ENCODE data around the gene LOXL4. TPM values are rescaled to one million over a fixed set of nuclear protein-coding genes. Genes with fewer than 3 reads are reported as not detected.

Gene LOXL4
- total RNA-seq, 3 donors from 2014 or later (not counting 1 experiment from before 2014, with no cell fraction given) = 0.23 TPM; not detected in 2

GRCh38 chr10:98314532-98315284 is 46.7 kb upstream of the LOXL4 start:
- Histone ChIP-seq H3K4me3 (ENCODE audit: low read length) (no peak overlapping the region), H3K4me1 (ENCODE audit: control insufficient read depth, insufficient read depth, low read length) (peaks cover 9% of the 10 kb centered on the region)
- WGBS (ENCODE audit: insufficient coverage) = 76% methylated on average over 8 of the region's 8 CpGs

GRCh38 chr10:98313598-98313997 is 45.6 kb upstream of the LOXL4 start:
- intact Hi-C loops (cut with micrococcal nuclease) = no loop called here
- DNase-seq (no peak), ATAC-seq (no peak)
- Mint-ChIP-seq H3K27ac (no peak overlapping the region), H3K27me3 (ENCODE audit: low read depth in 2 of 2) (peaks cover 9 to 16% of the 10 kb centered on the region in 2 donors), H3K36me3 (no peaks in the 10 kb centered on the region), H3K9me3 (no peaks in the 10 kb centered on the region), H3K4me1 (peaks cover 3 to 5% of the 10 kb centered on the region in 2 donors), H3K4me3 (no peak overlapping the region)
- Histone ChIP-seq H3K9me3 (ENCODE audit: control insufficient read depth, insufficient read depth, low read length) (no peaks in the 10 kb centered on the region), H3K27ac (ENCODE audit: low read length) (no peak overlapping the region), H3K4me1 (ENCODE audit: control insufficient read depth, insufficient read depth, low read length) (peaks cover 16% of the 10 kb centered on the region), H3K27me3 (ENCODE audit: control insufficient read depth, insufficient read depth, low read length) (no peaks in the 10 kb centered on the region), H3K4me3 (ENCODE audit: low read length) (no peak overlapping the region), H3K36me3 (ENCODE audit: control insufficient read depth, insufficient read depth, low read length) (no peaks in the 10 kb centered on the region)
- TF ChIP-seq, protein P1, sequence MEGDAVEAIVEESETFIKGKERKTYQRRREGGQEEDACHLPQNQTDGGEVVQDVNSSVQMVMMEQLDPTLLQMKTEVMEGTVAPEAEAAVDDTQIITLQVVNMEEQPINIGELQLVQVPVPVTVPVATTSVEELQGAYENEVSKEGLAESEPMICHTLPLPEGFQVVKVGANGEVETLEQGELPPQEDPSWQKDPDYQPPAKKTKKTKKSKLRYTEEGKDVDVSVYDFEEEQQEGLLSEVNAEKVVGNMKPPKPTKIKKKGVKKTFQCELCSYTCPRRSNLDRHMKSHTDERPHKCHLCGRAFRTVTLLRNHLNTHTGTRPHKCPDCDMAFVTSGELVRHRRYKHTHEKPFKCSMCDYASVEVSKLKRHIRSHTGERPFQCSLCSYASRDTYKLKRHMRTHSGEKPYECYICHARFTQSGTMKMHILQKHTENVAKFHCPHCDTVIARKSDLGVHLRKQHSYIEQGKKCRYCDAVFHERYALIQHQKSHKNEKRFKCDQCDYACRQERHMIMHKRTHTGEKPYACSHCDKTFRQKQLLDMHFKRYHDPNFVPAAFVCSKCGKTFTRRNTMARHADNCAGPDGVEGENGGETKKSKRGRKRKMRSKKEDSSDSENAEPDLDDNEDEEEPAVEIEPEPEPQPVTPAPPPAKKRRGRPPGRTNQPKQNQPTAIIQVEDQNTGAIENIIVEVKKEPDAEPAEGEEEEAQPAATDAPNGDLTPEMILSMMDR (IDR thresholded peaks at IDR 0.05) = no peak
- 81% methylated on average over 3 of the region's 3 CpGs for WGBS (ENCODE audit: insufficient coverage)

More at GRCh38 chr10:98314532-98315284, 46.7 kb upstream of the LOXL4 start:
- TF ChIP-seq, protein P1 (IDR thresholded peaks at IDR 0.05) = no peak
- Mint-ChIP-seq H3K4me3 (no peak overlapping the region), H3K27ac (no peak overlapping the region), H3K27me3 (ENCODE audit: low read depth in 2 of 2) (peaks cover 2 to 5% of the 10 kb centered on the region in 2 donors), H3K36me3 (no peaks in the 10 kb centered on the region), H3K9me3 (no peaks in the 10 kb centered on the region), H3K4me1 (no peaks in the 10 kb centered on the region)
- Histone ChIP-seq H3K27ac (ENCODE audit: low read length) (no peak overlapping the region), H3K9me3 (ENCODE audit: control insufficient read depth, insufficient read depth, low read length) (no peaks in the 10 kb centered on the region), H3K36me3 (ENCODE audit: control insufficient read depth, insufficient read depth, low read length) (no peaks in the 10 kb centered on the region), H3K27me3 (ENCODE audit: control insufficient read depth, insufficient read depth, low read length) (no peaks in the 10 kb centered on the region)
- intact Hi-C loops (cut with micrococcal nuclease) = no loop called here
- ATAC-seq (no peak), DNase-seq (no peak)

DNA sequence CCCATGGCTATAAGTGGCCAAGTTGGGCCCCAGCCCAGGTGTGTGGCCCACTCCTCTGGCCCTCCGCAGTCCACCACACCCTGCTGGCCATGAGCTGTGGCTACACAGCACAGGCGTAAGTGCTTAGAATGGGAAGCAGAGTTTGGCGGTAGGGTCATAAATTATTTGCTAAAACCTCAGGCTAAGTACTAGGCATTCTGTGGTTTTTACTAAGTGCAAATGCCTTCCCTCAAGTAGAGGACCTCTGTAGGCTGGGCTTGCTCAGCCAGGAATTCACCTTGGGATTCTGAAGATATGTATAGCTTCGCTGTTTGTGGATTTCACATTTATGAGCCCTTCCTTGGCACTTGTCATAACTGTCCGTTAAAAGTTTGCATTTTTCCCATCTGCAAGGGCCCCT is 44.8 kb upstream of the LOXL4 start:
- Mint-ChIP-seq H3K27ac (no peak overlapping the region), H3K4me1 (peaks cover 5% of the 10 kb centered on the region in 2 donors), H3K4me3 (no peak overlapping the region), H3K36me3 (no peaks in the 10 kb centered on the region), H3K9me3 (no peaks in the 10 kb centered on the region), H3K27me3 (ENCODE audit: low read depth in 2 of 2) (peaks cover 13 to 21% of the 10 kb centered on the region in 2 donors)
- Histone ChIP-seq H3K36me3 (ENCODE audit: control insufficient read depth, insufficient read depth, low read length) (no peaks in the 10 kb centered on the region), H3K9me3 (ENCODE audit: control insufficient read depth, insufficient read depth, low read length) (no peaks in the 10 kb centered on the region), H3K4me3 (ENCODE audit: low read length) (no peak overlapping the region), H3K27me3 (ENCODE audit: control insufficient read depth, insufficient read depth, low read length) (no peaks in the 10 kb centered on the region), H3K4me1 (ENCODE audit: control insufficient read depth, insufficient read depth, low read length) (peaks cover 16% of the 10 kb centered on the region), H3K27ac (ENCODE audit: low read length) (no peak overlapping the region)
- 79% methylated on average over 5 of the region's 5 CpGs for WGBS (ENCODE audit: insufficient coverage)
- intact Hi-C loops (cut with micrococcal nuclease) = no loop called here
- ATAC-seq (no peak), DNase-seq (no peak)
- TF ChIP-seq, protein P1 (IDR thresholded peaks at IDR 0.05) = no peak
